ENCODE measurements around the gene TAS1R1.
"Not testable (repeated sequence)": the region's sequence is repeated elsewhere in the genome, so short reads cannot be mapped to it uniquely, and the experiment has no call there.

The TAS1R1 gene

DNA sequence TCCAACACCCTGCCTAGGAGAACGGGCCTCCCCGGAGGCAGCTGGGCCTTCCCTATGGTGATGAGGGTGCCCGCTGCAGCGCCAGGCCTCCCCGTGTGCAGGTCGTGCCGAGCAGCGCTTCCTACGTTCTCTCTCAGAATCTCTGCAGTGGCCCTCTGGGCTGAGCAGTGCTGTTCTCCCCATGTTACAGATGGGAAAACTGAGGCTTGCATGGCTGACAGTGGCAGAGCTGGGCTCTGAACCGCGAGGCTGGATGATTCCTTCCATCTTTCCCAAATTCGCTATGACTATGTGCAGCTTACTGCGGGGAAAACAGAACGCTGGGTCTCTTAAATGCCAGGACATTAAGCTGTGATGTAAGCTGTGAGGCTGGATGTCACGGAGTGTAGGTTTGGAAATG lies 38.7 kb downstream of the TAS1R1 start:
- no peaks in the 10 kb centered on the region for H3K27me3 ChIP-seq (ENCODE audit: low read depth)
- no peak overlapping the region for H3K4me3 ChIP-seq
- in situ Hi-C loops (cut with MboI; ENCODE audit: low sequenced_read_pairs), result no loop called here
- DNase-seq (ENCODE audit: low spot score in 2 of 2), result no peak
- H3K9me3 ChIP-seq, result no peaks in the 10 kb centered on the region
- H3K36me3 ChIP-seq (replicated peaks), result peaks cover 74% of the 10 kb centered on the region
- H3K4me1 ChIP-seq, result no peaks in the 10 kb centered on the region

DNA sequence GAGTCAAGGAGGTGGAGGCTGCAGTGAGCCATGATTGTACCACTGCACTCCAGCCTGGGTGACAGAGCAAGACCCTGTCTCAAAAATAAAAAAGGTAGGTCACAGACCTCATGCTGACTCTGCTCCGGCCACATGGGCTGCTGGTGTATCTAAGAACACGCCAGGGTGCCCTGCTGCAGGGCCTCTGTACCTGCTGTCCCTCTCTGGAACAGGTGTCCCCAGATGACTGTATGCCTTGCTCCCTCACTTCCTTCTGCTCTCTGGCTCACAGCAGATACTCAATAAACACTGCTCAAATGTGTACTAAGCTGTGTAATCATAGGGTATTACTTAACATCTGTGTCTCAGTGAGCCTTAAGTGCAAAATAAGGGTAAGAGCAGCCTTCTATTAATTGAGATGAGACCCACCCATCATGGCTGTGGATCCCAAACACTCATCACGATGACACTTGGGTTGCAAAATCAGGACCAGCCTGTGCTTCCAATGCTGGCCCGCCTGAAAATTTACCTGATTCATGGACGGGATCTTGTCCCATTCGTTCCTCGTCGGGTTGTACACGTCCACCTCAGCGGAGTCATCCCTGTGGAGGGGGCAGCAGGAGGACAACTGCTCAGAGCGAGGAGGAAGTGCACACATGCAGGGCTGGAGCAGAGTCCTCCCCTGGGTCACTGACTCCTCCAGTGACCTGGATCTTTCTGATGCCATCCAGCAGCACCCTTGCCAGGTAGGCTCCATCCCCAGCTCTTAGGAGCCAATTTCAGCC lies 40.1 kb downstream of the TAS1R1 start:
- Histone ChIP-seq H3K4me1 (peaks cover 3% of the 10 kb centered on the region), H3K4me3 (no peak overlapping the region), H3K36me3 (replicated peaks) (peaks cover 68% of the 10 kb centered on the region), H3K9me3 (no peaks in the 10 kb centered on the region), H3K27me3 (ENCODE audit: low read depth) (no peaks in the 10 kb centered on the region)
- DNase-seq (ENCODE audit: low spot score in 2 of 2), result no peak
- in situ Hi-C loops (cut with MboI; ENCODE audit: low sequenced_read_pairs), result no loop called here

DNA sequence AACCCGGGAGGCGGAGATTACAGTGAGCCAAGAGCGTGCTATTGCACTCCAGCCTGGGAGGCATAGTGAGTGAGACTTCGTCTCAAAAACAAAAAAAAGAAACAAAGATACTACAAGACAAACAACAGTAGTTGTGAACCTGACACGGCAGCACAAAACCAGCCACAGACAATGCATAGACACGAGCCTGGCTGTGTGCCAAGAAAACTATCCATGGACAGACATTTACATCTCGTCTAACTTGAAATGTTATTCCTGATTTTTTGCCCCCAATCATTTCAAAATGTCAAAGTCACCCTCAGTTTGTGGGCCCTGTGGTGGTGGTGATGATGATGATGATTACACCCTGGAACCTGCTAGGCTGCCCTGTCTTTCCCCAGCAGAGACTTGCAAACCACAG lies 41.2 kb downstream of the TAS1R1 start:
- peaks cover 3% of the 10 kb centered on the region for H3K4me1 ChIP-seq
- no peaks in the 10 kb centered on the region for H3K9me3 ChIP-seq
- in situ Hi-C loops (cut with MboI; ENCODE audit: low sequenced_read_pairs), result no loop called here
- no peak overlapping the region for H3K4me3 ChIP-seq
- no peaks in the 10 kb centered on the region for H3K27me3 ChIP-seq (ENCODE audit: low read depth)
- no peak for DNase-seq (ENCODE audit: low spot score in 2 of 2)
- H3K36me3 ChIP-seq (replicated peaks), result peaks cover 59% of the 10 kb centered on the region

DNA sequence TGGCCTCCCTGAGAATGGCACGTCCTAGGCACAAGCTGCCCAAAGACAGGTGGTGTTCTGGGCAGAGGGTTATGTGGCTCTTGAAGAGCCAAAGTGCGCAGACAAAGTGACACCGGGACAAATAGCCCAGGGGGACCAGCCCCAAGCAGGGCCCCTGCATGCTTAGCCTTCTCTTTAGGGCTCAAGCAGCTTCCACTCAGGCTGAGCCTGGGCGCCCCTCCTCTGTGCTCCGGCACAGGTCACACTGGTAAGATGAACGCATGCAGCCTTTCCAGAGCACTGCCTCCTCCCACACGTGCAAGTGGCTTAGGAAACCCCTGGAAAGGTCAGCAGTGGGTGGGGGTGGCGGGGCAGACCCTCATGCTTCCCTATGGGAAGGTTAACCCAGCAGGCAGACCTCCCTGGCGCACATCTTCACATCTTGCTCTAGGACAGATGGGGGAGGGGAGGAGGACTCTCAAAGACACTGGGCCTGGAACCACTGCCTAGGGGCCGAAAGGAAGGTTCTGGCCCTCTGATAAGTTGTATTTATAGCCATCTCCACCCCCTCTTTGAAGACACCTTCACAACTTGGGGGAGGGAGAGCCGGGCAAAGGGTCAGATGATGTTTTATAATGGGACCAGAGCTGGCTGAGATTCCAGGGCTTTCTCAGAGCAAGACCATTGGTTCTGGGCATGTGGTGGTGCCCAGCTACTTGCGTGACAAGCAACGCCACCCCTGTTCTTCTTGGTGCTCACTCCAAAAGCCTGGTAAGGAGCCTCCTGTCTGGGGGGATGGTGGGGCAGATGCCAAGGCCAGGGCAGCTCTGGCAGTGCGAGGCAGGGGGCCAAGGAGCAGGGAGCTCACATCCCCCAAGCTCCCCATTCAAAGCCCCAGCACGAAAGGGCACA lies 42.0 kb downstream of the TAS1R1 start:
- in situ Hi-C loops (cut with MboI; ENCODE audit: low sequenced_read_pairs), result no loop called here
- Histone ChIP-seq H3K4me3 (no peak overlapping the region), H3K9me3 (no peaks in the 10 kb centered on the region), H3K27me3 (ENCODE audit: low read depth) (no peaks in the 10 kb centered on the region), H3K36me3 (replicated peaks) (peaks cover 59% of the 10 kb centered on the region), H3K4me1 (peaks cover 3% of the 10 kb centered on the region)
- no peak for DNase-seq (ENCODE audit: low spot score in 2 of 2)

DNA sequence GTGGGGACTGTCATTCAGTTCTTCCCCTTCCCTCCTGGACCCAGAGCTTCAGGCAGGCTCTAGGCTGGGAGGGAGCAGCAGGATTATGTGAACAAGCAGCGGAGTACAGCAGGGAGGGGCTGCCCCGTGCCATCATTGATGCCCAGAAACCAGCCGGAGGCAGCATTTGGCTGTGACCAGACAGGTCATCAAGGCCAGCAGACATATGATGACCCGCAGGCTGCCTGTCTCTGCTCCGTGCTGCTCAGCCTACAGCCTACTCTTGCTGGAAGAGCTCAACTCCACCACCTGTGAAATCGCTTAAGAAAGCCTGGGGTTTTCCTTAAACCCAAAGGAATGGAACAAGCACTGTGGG lies 42.6 kb downstream of the TAS1R1 start:
- Histone ChIP-seq H3K4me3 (no peak overlapping the region), H3K9me3 (no peaks in the 10 kb centered on the region), H3K27me3 (ENCODE audit: low read depth) (no peaks in the 10 kb centered on the region), H3K4me1 (peaks cover 3% of the 10 kb centered on the region), H3K36me3 (replicated peaks) (peaks cover 59% of the 10 kb centered on the region)
- no peak for DNase-seq (ENCODE audit: low spot score in 2 of 2)
- in situ Hi-C loops (cut with MboI; ENCODE audit: low sequenced_read_pairs), result no loop called here

DNA sequence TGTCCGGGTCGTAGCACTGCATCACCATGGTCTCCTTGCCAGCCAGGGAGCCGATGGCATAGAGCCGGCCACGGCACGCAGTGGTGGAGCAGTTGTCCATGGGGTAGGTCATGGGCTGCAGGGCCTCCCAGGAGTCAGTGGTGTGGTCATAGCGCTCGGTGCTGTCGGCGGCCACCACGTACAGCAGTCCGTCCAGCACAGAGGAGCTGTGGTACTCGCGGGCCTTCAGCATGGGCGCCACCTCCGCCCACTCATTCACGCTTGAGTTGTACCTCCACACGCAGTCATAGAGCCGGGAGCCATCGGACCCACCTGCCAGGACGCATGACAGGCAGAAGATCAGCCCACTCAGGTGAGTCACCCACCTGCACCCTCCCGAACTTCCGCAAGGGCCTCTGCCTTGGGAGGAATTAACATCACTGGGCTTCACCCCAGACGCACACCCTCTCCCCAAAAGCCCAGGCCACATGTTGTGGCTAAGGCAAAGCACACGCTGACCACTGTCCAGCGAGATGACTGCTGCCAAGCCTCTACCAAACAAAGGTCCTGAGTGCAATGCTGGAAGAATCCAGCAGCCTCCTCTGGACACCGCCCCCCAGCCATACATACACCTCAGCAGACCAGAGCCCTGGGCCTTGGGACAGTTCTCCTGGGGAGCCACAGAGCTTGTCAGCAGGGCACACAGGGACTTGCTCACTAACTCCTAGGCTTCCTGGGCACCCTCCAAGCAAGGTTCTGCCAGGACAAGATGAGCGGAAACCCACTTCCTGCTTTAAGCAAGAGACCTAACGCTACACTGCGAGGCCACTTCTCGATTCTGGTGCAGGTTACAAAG lies 44.3 kb downstream of the TAS1R1 start:
- in situ Hi-C loops (cut with MboI; ENCODE audit: low sequenced_read_pairs), result no loop called here
- H3K36me3 ChIP-seq (replicated peaks), result peaks cover 46% of the 10 kb centered on the region
- peaks cover 9% of the 10 kb centered on the region for H3K4me1 ChIP-seq
- no peaks in the 10 kb centered on the region for H3K9me3 ChIP-seq
- no peak for DNase-seq (ENCODE audit: low spot score in 2 of 2)
- no peaks in the 10 kb centered on the region for H3K27me3 ChIP-seq (ENCODE audit: low read depth)
- peak overlapping the region; percentile 71 for H3K4me3 ChIP-seq

DNA sequence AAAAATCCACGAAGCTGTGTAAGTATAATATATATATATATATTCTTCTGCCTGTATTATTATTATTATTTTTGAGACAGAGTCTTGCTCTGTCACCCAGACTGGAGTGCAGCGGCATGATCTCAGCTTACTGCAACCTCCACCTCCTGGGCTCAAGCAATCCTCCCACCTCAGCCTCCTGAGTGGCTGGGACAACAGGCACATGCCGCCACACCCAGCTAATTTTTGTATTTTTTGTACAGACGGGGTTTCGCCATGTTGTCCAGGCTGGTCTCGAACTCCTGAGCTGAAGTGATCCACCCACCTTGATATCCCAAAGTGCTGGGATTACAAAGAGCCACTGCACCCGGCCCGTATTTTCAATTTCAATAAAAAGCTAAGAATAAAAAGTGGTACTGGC lies 44.9 kb downstream of the TAS1R1 start:
- H3K27me3 ChIP-seq (ENCODE audit: low read depth); DNase-seq (ENCODE audit: low spot score in 2 of 2); H3K9me3 ChIP-seq; in situ Hi-C loops (cut with MboI; ENCODE audit: low sequenced_read_pairs); H3K4me1 ChIP-seq: not testable (repeated sequence)
- Histone ChIP-seq H3K36me3 (replicated peaks) (peaks cover 44% of the 10 kb centered on the region), H3K4me3 (peak overlapping the region; percentile 71)

DNA sequence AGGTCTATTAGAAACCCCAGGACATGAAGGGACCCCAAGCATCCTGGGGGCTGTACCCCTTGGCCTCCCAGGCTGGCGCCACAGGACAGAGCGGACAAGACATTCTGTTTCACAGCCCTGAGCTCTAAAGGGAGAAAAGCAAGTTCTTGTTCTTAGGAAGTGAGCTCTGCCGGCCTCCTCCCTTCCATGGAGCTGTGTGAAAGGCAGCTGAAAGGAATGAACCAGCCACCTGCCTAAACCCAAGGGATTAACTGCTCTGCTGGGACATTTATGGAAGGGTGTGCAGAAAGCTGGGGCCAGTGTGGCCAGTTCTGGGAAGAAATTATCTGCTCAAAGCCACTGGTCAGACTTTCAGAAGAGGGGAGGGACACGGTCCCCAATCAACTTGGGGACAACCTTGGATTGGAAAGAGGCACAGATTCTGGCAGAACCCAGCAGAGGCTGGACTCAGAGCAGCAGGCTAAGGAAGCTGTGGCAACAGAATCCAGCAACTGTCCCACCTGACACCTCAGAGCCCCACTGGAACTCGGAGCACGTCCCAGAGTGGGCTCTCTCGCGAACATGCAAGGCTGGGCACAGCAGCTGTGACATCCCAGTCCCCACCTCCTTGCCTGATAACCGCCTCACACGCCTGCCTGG lies 45.4 kb downstream of the TAS1R1 start:
- Histone ChIP-seq H3K4me1 (peaks cover 9% of the 10 kb centered on the region), H3K27me3 (ENCODE audit: low read depth) (no peaks in the 10 kb centered on the region), H3K4me3 (peak overlapping the region; percentile 71), H3K36me3 (replicated peaks) (peaks cover 39% of the 10 kb centered on the region), H3K9me3 (no peaks in the 10 kb centered on the region)
- DNase-seq (ENCODE audit: low spot score in 2 of 2), result peak; percentile 32 to 67
- in situ Hi-C loops (cut with MboI; ENCODE audit: low sequenced_read_pairs), result no loop called here

DNA sequence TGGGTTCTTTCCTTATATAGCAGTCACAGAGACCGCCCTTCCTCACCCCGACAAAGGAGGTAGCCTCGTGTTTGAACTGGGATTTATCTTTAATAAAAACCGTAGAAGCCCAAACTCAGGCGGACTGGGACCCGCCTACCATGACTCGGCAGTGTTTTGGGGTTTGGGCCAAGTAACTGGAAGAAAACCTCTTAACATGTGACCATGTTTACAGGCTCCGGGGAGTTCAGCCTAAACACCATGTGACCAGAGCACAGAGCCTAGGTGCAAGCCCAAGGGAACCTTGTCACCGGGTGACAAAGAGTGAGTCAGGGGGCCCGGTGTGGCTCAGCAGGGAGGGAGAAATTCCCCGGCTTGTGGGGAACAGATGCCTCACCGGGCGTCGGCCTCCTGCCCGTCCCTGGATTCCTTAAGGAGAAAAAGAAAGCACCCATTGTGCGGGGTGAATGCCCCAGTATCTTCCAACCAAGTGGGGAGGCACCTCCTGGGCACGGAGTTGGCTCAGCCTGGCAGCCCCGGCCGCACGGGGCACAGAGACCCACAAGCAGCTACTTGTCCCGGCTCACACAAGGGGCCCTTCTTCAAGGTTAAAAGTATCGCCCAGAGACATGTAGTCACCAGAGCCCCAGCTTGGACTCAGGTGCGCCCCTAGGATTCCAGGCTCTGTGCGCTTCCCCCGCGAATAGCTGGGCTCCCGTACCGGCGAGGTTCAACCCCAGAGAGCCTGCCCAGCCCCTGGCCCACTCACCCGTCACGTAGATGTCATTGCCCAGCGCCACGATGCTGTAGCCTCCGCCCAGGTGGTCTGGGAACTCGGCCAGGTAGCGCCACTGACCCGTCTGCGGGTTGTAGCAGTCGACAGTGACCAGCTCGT lies 46.2 kb downstream of the TAS1R1 start:
- H3K9me3 ChIP-seq, result no peaks in the 10 kb centered on the region
- no peaks in the 10 kb centered on the region for H3K27me3 ChIP-seq (ENCODE audit: low read depth)
- DNase-seq (ENCODE audit: low spot score in 2 of 2), result peak; percentile 51 to 58
- H3K4me3 ChIP-seq, result peak overlapping the region; percentile 71
- H3K36me3 ChIP-seq (replicated peaks), result peaks cover 31% of the 10 kb centered on the region
- peaks cover 9% of the 10 kb centered on the region for H3K4me1 ChIP-seq
- in situ Hi-C loops (cut with MboI; ENCODE audit: low sequenced_read_pairs), result no loop called here

DNA sequence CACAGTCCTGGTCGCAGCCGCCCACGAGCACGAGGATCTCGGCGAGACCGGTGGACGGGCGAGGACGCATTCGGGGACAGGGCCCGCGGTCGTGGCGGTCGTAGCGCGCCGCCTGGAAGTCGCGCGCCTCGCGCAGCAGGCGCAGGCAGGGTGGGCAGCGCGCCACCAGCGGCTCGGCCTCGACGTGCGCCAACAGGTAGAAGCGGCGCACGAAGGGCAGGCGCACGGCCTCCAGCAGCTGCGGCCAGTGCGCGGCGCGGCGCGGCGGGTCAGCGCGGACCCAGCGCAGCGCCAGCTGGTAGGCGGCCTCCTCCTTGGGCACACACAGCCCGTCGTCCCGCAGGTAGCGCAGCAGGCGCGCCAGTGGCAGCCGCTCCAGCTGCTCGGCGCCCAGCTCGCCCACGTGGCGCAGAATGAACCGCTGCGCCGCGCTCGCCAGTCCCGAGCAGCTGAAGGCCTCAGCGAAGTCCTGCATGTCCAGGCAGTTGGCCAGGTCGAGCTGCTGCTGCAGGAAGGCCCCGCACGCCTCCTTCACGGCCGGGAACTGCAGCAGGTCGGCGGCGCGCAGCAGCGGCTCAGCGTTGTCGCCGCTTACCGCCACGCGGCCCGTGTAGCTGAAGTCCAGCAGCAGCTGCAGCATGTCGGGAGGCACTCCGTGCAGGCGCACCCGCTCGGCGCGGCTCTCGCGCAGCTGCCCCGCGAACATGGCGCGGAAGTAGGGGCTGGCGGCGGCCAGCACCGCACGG lies 47.0 kb downstream of the TAS1R1 start:
- Histone ChIP-seq H3K36me3 (replicated peaks) (peaks cover 23% of the 10 kb centered on the region), H3K27me3 (ENCODE audit: low read depth) (no peaks in the 10 kb centered on the region), H3K4me1 (peaks cover 9% of the 10 kb centered on the region), H3K4me3 (peak overlapping the region; percentile 71), H3K9me3 (no peaks in the 10 kb centered on the region)
- in situ Hi-C loops (cut with MboI; ENCODE audit: low sequenced_read_pairs), result no loop called here
- peak in 1 of 2 experiments; percentile 44 for DNase-seq (ENCODE audit: low spot score in 2 of 2)

DNA sequence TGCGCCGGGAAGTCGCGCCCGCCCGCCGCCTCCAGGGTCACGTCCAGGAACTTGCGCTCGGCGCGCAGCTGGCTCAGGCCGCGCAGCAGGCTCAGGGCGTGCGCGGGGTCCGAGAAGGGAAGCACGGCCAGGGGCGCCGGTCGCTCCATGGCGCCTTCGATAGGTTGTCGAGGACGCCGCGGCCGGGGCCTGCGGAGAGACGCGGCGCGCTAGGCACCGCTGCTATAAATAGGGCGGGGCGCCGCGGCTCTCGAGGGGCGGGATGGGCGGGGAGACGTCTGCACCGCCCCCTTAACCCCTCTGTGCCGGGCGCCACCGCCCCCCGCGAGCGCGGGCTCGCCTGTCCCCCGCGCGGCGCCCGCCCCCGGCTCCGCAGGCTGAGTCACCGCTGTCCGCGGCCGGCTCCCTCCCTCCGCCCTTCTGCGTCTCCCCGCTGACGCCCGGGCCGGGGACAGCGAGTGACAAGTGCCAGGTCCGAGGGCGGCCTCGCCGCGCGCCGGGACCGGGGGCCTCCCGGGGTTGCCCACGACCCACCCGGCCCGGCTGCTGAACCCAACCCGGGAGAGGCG lies 47.6 kb downstream of the TAS1R1 start, which contains the start of gene KLHL21:
TSS of gene KLHL21 (minus strand) at position 201 of the 569 bp plus-strand sequence. CDS start at position 149, 52 bp downstream.
- Histone ChIP-seq H3K4me1 (peaks cover 9% of the 10 kb centered on the region), H3K27me3 (ENCODE audit: low read depth) (no peaks in the 10 kb centered on the region), H3K4me3 (peak within 1 kb of the TSS; percentile 71), H3K9me3 (no peaks in the 10 kb centered on the region), H3K36me3 (replicated peaks) (peaks cover 16% of the 10 kb centered on the region)
- in situ Hi-C loops (cut with MboI; ENCODE audit: low sequenced_read_pairs), result no loop called here
- peak; percentile 79 to 84 for DNase-seq (ENCODE audit: low spot score in 2 of 2)
